Activated CD8-positive, alpha-beta memory T cell treated with anti-CD3 and anti-CD28 coated beads for 4 hours (primary cell): Measurements from ENCODE around the gene ELF1.

Experiments used
- DNase-seq, 2 donors: peaks; one replicate each; pipeline ENCODE4 v3.0.0-alpha.2; 2020; ENCODE audit warnings: low read depth in 2 of 2

ELF1 gene

DNA sequence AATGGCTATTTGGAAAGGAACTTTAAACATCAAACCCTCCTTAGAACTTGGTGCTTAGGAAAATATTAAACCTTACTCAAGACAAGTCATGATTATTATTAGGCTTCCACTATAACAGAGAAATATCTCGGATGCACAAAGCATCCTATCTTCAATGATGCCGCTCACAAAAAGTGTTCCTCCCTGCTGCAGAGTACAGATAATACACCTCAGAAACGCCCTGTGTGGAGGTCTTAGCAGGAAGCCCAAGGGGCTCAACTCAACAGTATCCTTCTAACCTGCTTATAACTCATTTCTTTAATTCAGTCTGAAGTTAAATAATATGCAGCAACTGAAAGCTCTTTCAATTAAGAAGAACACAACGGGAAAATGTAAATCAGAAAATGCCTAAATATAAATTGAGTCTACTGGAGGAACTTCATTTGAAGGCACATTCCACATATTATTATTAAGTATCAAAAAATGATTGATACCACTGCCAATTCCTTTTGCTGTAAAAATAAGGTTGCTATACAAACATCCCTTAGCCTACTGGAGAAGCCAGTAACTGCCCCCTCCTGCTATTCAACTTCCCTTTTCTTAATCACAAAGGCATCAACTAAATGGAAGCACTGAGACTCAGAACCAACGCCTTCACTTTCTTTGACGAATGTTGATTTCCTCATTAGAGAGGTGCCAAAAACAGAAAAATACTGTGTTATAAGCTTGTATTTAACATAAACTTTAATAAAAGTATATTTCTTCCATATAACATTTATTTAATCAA lies 12.0 kb downstream of the ELF1 start:
- no peak for DNase-seq

DNA sequence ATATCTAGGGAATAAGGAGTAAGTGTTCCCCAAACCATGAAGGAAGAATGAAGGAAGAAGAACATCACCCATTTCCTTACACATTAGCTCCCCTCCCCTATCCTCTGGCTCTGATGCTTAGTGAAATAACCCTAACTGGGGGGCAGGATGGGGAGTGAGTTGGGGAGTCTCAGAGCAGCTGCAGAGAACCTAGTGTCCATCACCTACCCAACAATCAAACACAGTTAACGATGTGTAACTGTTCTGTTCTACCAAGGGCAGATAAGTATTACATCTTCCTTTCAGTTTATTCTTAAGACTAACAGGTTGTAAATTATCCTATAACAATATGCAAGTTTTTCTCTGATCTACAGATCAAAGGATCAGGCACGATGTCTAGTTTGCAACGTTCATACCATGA lies 12.8 kb downstream of the ELF1 start:
- DNase-seq = no peak

DNA sequence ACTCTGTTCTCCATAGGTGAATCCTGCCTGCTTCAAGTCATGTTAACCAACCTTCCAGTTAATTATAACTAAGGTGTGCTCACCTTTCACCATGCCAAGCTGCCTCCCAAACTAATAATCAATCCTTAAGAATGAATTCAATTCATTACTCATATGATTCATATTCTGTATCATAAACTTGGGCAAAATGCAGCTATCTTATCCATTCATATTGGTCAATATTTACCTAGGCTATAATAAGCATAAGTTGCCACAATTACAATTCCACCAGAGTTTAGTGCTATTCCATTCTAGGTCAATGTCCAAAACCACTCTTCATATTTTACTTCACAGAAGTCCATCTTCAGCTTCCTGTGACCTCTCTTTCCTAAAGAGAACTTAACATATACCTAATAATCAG lies 13.4 kb downstream of the ELF1 start:
- no peak for DNase-seq

DNA sequence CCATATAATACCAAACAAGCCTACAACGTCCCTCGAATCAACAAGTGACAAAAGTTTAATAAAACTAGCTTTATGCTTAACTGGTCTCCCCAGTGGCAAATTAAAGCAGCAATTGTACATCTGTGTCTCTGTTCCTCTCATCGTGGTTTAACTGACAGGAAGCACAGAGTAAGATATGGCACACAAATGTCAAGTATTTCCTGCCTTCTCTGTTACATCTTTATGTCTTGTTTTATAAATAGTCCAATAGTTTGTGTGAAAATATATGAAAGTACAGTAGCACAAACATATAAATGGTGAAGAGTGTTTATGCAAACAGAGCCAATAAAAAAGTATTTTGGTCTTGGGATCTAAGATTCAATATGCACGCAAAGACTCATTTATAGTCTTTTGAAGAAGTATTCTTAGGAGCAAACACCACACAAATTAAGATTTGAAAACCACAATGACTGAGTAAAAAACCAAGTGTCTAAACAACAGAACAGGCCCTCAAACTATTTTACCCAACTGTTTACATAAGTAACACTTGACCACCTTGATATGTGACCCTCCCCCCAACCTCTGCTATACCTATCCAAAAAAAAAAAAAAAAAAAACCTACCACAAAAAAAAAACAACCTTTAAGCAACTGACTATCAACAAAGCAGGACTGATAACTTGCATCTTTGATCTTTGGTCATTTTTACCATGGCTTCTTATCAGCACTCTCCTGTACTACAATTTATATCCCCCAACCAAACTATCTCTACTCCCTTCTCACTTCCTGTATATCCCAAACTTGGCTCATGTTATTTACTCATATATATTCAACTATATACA lies 14.0 kb downstream of the ELF1 start:
- DNase-seq = no peak

DNA sequence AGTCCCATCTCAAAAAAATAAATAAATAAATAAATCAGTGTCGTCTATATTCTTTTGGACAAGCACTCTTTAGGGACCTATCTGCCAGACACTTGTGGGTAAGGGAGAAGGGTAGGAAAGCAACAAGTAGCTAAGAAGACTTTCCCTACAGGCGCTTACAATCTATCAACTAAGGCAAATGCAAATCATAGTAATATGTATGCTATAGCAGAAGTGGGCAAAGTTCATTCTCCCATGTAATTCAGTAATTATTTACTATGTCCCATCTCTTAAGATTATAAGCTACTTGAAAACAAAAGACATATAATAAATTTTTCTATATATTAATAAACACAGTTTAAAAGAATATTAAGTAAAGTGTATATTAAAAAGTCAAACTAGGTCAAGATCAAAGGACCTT lies 16.5 kb downstream of the ELF1 start:
- no peak for DNase-seq

DNA sequence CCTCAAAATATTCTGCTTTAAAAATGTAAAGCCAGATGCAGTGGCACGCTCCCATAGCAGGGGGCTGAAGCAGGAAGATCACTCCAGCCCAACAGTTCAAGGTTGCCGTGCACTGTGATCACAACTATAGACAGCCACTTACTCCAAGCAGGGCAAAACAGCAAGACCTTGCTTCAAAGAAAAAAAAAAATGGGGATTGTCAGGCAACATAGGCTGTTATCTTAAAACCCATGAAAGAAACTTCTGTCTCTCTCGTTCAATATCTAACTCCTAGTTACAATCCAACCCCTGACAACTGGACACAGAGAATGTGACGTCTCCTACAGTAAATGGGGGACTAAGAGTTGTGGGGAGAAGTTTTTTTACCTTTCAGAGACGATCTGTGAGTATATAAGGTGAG lies 17.4 kb downstream of the ELF1 start:
- DNase-seq = no peak

DNA sequence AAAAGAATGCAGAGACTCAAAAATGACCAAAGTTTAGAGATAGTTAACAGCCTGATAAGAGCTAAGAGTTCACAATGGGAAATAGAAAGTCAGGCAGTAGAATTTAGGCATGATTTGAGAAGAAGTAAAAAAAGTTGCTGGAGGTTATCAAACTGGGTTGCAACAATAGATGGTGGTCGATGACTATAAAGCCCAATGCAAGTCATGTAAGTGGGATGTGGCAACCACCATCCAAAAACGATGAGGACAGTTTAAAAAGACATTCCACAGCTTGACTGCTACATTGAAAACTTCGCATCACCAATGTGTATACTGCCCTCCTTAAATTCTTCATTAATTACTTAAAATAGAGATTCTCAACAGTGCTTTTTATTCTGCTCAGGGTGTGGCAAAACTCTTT lies 19.7 kb downstream of the ELF1 start:
- no peak for DNase-seq

DNA sequence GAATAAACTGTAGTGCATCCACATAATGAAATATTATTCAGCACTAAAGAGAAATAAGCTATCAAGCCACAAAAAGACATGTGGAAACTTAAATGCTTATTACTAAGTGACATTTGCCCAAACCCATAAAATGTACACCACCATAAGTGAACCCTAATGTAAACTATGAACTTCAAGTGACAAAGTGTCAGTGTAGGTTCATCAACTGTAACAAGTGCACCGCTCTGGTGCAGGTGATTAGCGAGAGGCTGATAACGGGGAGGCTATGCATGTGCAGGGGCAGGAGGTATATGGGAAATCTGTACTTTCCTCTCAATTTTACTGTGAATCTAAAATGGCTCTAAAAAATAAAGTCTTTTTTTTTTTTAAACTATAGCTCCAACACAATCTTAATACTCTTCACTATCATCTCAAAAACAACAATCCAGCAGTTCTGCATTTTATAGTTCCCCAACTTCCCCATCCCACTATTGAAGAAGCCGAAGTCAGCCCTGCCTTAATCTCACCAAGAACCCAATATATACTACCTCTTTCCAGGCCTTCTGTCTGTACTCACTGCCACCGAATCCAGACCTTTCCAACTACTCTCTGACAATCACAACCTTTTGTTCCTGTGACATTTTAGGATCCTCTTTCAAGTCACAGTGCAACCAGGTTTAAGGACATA lies 22.6 kb downstream of the ELF1 start:
- DNase-seq = no peak

DNA sequence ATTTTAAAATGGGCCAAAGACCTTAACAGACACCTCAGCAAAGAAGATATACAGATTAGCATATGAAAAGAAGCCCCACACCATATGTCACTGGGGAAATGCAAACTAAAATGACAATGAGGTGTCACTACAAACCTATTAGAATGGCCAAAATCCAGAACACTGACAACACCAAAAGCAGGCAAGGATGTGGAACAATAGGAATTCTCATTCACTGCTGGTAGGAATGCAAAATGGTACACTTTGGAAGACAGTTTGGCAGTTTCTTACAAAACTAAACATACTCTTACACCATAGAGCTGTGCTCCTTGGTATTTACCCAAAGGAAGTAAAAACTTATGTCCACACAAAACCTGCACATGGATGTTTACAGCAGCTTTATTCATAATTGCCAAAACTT lies 23.1 kb downstream of the ELF1 start:
- DNase-seq = no peak

DNA sequence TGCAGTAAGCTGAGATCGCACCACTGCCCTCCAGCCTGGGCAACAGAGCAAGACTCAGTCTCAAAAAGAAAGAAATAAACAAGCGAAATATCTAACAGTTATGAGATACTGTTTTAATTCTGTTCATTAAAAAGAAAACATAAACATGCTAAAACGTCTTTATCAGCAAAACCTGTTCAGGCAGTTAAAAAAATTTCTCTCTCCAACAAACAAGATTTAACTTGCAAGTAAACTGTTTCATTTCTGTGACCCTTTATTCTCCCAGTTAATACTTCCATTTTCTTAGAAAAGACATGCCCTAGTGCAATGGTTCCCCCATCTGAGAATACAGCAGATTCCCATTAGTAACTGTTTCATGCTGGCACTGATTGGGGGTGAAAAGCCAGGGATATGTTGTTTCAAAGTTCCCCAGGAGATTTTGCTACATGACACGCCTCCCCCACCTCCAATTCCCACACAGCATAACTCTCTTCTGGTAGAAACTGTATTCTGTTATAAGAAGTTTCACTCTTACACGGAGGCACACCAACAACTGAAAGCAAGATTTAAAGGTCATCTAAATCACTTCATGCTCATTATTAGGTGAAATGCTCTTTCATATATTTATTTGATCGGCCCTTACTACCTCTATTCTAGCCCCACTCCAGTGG lies 24.4 kb downstream of the ELF1 start:
- DNase-seq = no peak

DNA sequence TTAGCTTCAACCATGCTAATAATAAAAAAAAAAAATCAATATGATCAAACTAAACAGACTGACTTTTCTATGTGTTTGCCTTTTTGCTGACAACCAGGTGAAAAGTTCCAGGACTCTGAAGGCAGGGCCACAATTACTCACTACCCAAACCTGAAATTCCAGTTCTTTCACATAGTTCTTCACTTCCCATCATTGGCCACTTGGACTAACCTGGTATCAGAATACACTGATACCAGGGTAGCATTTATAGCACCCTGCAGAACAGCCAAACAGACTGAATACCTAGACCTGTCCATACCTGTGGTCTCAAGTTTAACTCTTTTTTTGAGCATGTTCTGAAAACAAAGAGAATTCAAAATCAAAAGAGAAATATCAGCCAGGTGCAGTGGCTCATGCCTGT lies 25.1 kb downstream of the ELF1 start:
- DNase-seq = no peak

DNA sequence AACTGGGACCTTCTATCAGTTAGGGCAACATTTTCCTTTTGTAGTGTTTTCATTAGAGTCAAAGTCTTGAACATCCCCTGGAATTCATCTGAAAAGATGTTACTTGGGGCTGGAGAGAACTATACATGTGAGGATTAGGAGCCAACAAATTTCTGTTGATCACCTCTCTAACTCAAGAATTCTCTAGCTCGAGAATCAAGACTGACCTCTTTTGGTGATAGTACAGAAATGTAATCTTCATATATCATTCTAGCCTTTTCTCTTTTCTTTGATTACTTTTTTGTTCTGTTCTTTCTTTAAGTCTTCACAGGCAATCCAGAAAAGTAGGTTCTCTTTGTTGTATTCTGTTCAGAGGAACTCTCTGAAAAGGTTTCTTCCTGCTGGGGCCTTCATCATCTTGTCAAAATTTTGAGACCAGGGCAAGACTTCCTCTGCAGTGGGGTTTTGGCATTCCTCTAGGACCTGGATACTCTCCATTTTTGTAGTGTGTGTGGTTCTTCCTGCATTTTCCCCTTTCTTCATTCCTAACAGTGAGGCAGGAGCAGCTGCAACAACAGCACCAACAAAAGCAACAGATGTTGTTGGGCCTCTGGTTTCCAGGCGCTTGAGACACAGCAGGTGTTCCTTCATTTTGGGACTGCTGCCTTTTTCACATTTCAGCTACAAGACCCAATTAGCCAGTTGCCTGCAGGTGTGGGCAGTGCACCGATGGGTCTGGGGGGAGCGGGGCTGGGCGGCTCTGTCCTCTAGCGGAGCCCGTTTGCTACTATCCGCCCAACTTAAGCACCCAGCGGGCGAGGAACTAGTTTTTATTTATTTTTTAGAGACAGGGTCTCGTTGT lies 26.2 kb downstream of the ELF1 start:
- DNase-seq = no peak

DNA sequence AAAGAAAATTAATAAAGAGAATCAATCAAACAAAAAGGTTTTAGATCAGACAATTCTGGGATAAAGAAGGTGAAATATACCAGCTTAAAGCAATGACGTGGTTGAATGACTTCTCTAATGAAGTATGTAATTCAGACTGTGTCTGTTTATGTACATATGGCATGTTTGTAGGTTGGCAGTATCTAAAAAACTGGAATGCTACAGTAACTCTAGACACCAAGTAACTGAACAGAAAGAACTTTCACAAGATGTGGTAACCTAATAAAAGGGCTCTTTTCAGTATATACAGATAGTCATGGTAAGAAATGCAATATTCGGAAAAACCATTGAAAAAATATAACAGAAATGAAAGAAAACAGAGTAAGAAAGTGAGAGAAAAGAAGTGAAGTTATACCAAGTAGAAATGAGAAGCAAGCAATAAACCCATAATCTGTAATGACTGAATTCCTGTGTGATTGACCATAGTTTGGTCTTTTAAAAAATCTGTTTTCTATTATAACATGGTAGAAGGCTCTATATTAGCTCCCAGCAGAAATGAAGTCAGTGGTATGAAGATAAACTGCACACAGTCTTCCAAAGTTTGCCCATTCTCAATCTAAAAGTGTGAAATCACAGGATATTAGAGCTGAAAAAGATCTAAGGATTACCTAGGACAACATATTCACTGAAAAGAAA lies 31.4 kb downstream of the ELF1 start:
- no peak for DNase-seq

DNA sequence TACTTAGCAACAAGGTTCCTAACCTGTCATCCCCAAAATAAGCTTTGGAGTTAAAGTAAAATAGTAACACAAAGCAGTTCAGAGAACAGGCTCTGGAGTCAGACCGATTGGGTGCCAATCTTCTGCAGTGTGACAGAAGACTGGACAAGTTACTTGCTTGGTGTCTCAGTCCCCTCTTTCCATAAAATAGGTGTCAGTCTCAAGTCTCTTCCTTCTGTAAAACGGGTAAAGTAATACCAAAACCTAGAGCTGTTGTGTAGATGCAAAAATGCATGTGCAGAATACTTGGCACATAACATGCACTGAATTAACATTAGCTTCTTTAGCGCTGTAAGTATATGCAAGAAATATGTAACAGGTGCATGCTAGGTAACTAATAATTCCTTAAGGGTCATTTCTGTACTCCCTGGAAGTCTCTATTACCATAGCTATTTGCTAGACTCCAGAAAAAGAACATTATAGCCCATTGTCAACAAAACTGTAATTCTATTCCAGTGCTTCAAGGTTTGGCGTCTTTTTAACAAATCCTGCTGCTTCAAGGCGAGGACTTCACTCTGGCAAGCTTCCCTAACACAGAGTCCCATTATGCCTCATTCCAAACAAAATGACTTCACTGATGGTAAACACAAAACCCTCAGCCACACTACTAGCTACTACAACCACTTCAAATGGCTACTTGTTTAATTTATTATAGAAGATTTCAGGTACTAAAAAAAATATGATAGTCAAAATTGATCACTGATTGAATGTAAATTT lies 32.8 kb downstream of the ELF1 start:
- no peak for DNase-seq

DNA sequence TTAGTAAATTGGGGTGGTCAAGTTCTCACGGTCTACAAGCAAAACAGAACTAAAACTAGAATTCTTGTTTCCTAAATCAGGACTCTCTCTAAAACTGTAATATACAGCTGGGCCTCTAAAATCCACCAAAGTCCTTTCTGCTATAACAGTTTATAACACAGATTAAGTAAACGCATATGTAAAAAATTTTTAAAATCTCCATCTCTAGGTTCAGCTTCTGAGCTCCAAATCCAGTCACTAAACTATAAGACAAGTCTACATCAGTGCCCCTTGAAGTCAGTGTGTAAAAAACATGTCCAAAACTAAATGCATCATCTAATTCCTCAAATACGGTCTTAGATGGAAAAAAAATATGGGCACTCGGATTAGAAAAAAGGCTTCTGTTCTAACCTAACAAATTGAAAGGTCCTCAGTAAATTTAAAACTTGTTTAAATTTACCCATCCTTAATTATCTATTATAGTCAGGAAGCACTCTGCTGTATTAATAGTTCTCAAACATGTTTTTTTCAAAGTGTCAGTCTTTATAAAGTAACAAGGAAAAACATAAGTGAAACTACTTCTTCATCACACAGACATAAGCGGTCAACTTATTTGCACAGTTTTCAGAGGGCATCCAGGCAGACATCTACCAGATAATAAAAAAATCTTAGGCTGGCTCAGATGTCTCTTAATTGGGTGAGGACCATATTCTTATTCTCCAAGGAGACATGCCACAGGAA lies 33.6 kb downstream of the ELF1 start:
- DNase-seq = no peak

DNA sequence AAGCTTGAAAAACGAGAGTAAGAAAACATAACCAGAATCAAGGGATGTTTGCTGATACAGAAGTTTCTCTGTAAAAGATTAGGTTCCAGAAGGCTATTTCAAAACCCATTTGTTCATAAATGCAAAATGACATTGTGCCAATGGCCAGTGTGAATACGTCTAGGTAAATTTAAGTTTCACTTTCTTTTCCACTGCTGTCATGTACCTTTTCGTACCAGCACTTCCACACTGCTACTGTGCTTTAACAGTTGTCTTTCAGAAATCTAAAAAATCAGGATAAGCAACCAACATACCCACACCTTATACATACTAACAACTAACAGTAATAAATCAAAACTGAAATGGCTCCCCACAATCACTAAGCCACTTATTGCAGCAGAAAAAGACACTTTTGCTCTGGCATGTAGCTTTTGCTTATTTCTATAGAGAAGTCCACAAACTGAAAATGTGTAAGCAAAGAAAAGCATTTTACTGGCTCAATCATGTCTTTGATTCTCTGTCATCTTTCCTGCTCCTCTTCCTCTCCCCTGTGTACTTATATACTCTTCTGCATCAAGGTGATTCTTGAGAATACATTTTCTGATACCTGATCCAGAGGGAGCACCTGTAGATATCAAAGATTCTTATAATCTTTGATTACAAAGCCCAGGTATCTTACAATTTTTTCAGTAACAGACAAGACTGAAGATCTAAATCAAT lies 34.3 kb downstream of the ELF1 start:
- DNase-seq = no peak

DNA sequence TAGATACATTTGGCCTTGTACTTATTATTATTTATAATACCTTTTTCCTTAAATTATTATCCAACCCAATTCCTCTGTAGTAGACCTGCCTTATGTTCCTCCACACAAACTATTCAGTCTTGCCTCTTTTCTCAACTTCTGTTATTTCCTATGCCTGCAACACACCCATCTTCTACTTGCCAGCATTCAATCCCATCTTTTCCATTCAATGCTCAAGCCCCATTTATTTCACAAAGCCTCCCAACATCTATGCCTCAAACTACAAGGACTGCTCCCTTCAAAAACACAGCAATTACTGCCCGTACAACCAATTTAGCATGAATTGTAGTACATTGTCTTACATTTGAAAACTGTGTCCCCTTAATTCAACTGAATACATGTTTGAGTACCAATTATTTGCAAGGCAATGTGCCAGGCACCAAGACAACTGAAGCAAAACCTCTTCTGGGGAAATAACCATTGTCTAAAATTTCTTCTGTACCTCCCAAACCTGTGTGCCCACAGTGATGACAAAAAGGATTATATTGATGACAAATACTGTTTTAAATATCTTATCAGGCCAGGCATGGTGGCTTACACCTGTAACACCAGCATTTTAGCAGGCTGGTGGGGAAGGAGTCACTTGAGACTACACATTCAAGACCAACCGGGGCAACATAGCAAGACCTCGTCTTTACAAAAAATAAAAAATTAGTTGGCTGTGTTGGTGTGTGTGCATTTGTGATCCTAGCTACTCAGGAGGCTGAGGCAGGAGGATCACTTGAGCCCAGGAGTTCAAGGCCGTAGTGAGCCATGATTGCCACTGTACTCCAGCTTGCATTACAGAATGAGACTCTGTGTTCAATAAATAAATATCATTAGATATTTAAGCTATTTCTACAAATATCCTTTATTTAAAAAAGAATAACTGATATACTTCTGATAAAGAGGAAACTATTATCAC lies 35.1 kb downstream of the ELF1 start:
- no peak for DNase-seq

DNA sequence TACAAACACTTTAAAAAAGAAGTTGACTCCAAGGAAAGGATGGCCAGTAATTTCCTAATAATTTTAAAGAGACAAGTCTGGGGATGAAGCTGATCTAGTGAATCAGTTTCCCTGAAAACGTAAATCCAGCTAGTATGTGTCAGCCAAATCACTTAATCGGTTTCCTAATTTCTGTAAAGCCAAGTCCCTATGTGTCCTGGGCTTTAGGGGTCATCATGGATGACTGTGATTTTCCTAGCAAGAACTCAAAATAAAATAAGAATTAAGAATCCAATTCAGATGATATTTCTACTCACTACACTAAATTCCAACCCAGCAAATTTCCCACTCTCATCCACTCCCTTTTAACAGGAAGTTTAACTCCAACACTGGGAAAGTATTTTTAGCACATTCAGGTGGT lies 35.9 kb downstream of the ELF1 start:
- no peak for DNase-seq
